ENCODE measurements around the gene DCAF16. TPM values are rescaled to one million over a fixed set of nuclear protein-coding genes. Genes with fewer than 3 reads are reported as not detected.

Gene DCAF16
- total RNA-seq, 2 donors from 2014 or later = 12.9 to 31.1 TPM

- Histone ChIP-seq H3K4me3 (no peak overlapping the region), H3K27me3 (replicated peaks; ENCODE audit: insufficient read depth) (no peaks in the 10 kb centered on the region), H3K4me1 (ENCODE audit: control insufficient read depth in 1 of 2, low read depth in 2 of 2) (no peaks in the 10 kb centered on the region), H3K9me3 (no peaks in the 10 kb centered on the region), H3K27ac (no peak overlapping the region), H3K36me3 (no peaks in the 10 kb centered on the region)
- DNase-seq (ENCODE audit: low spot score) (no peak), ATAC-seq (ENCODE audit: insufficient number of reproducible peaks, low FRiP score, low read depth) (no peak)
- no peak for TF ChIP-seq CTCF (IDR thresholded peaks at IDR 0.05)
Observed at GRCh38 chr4:17760626-17761025, 49.9 kb downstream of the DCAF16 start.

- ATAC-seq (ENCODE audit: insufficient number of reproducible peaks, low FRiP score, low read depth) = no peak
- no peak overlapping the region for H3K4me3 ChIP-seq
- H3K9me3 ChIP-seq = no peaks in the 10 kb centered on the region
- no peaks in the 10 kb centered on the region for H3K36me3 ChIP-seq
- no peak for DNase-seq (ENCODE audit: low spot score)
- H3K27me3 ChIP-seq (replicated peaks; ENCODE audit: insufficient read depth) = no peaks in the 10 kb centered on the region
- H3K4me1 ChIP-seq (ENCODE audit: control insufficient read depth in 1 of 2, low read depth in 2 of 2) = no peaks in the 10 kb centered on the region
- TF ChIP-seq CTCF (IDR thresholded peaks at IDR 0.05) = no peak
- H3K27ac ChIP-seq = no peak overlapping the region
Observed at GRCh38 chr4:17758485-17758884, 52.1 kb downstream of the DCAF16 start.

GRCh38 chr4:17757621-17758020, 52.9 kb downstream of the DCAF16 start:
- H3K27ac ChIP-seq = no peak overlapping the region
- no peaks in the 10 kb centered on the region for H3K27me3 ChIP-seq (replicated peaks; ENCODE audit: insufficient read depth)
- DNase-seq (ENCODE audit: low spot score) (no peak), ATAC-seq (ENCODE audit: insufficient number of reproducible peaks, low FRiP score, low read depth) (no peak)
- H3K4me1 ChIP-seq (ENCODE audit: control insufficient read depth in 1 of 2, low read depth in 2 of 2) = no peaks in the 10 kb centered on the region
- no peaks in the 10 kb centered on the region for H3K9me3 ChIP-seq
- no peak overlapping the region for H3K4me3 ChIP-seq
- TF ChIP-seq CTCF (IDR thresholded peaks at IDR 0.05) = no peak
- H3K36me3 ChIP-seq = no peaks in the 10 kb centered on the region

- no peak for DNase-seq (ENCODE audit: low spot score)
- Histone ChIP-seq H3K4me1 (ENCODE audit: control insufficient read depth in 1 of 2, low read depth in 2 of 2) (no peaks in the 10 kb centered on the region), H3K27ac (no peak overlapping the region), H3K36me3 (no peaks in the 10 kb centered on the region), H3K27me3 (replicated peaks; ENCODE audit: insufficient read depth) (no peaks in the 10 kb centered on the region), H3K4me3 (no peak overlapping the region), H3K9me3 (no peaks in the 10 kb centered on the region)
- TF ChIP-seq CTCF (IDR thresholded peaks at IDR 0.05) = no peak
- ATAC-seq (ENCODE audit: insufficient number of reproducible peaks, low FRiP score, low read depth) = no peak
Observed at GRCh38 chr4:17753646-17754045, 56.9 kb downstream of the DCAF16 start.

Other genes with a start within 250 kb of the DCAF16 start
- gene LAP3, start 233.6 kb downstream of the DCAF16 start, total RNA-seq = 10 to 100 TPM; 83.3 to 91.2 TPM
- 10 to 100 TPM; 14.5 to 22.8 TPM for gene MED28, start 196.1 kb downstream of the DCAF16 start, total RNA-seq
- gene FAM184B, start 29.1 kb downstream of the DCAF16 start, total RNA-seq = not detected
- under 1 TPM in 1 of 2 donors, not detected in 1; 0.63 TPM for gene NCAPG, start 222 bp upstream of the DCAF16 start, total RNA-seq
- gene LCORL, start 211.0 kb upstream of the DCAF16 start, total RNA-seq = 10 to 100 TPM; 10.4 to 39.4 TPM

Measured in thoracic aorta (tissue), 2 donors.